HG02588 (cell line): ENCODE measurements around the gene PROM2.

Source experiments
- ATAC-seq: cut with Tn5 transposase; IDR thresholded peaks from one replicate; pipeline ENCODE4 v1.9.1; 2021; ENCODE audit warnings: mild to moderate bottlenecking, moderate library complexity; ENCODE audit not compliant: unreplicated experiment

The PROM2 gene

GRCh38 chr2:95284886-95285541 is 10.8 kb downstream of the PROM2 start:
- ATAC-seq, result no peak

- ATAC-seq, result no peak
Measured at GRCh38 chr2:95285542-95285932, 11.3 kb downstream of the PROM2 start.

- no peak for ATAC-seq
Measured at GRCh38 chr2:95287336-95287735, 13.1 kb downstream of the PROM2 start.

GRCh38 chr2:95287806-95288205 is 13.6 kb downstream of the PROM2 start:
- no peak for ATAC-seq

GRCh38 chr2:95289253-95289652 is 15.0 kb downstream of the PROM2 start:
- ATAC-seq, result no peak

- no peak for ATAC-seq
Measured at GRCh38 chr2:95291222-95291621, 17.0 kb downstream of the PROM2 start.

GRCh38 chr2:95292623-95293260 is 18.5 kb downstream of the PROM2 start:
- no peak for ATAC-seq

GRCh38 chr2:95294579-95295250 is 20.5 kb downstream of the PROM2 start:
- no peak for ATAC-seq

GRCh38 chr2:95295376-95295775 is 21.1 kb downstream of the PROM2 start:
- no peak for ATAC-seq

GRCh38 chr2:95296011-95296410 is 21.8 kb downstream of the PROM2 start:
- no peak for ATAC-seq

- ATAC-seq, result no peak
Measured at GRCh38 chr2:95296880-95297487, 22.7 kb downstream of the PROM2 start, which contains the start of gene KCNIP3. KCNIP3 (plus strand) TSS chr2:95297347; CDS start chr2:95297439, 92 bp downstream.

- ATAC-seq, result no peak
Measured at GRCh38 chr2:95297639-95298395, 23.6 kb downstream of the PROM2 start.

- no peak for ATAC-seq
Measured at GRCh38 chr2:95298486-95299111, 24.4 kb downstream of the PROM2 start.

GRCh38 chr2:95299961-95300360 is 25.7 kb downstream of the PROM2 start:
- ATAC-seq, result no peak

- ATAC-seq, result no peak
Measured at GRCh38 chr2:95300450-95300849, 26.2 kb downstream of the PROM2 start.

- no peak for ATAC-seq
Measured at GRCh38 chr2:95301186-95301585, 26.9 kb downstream of the PROM2 start.

GRCh38 chr2:95301876-95302641 is 27.8 kb downstream of the PROM2 start:
- ATAC-seq, result no peak

- ATAC-seq, result no peak
Measured at GRCh38 chr2:95303191-95303919, 29.1 kb downstream of the PROM2 start.
